Muscle layer of colon (tissue), 2 donors: ENCODE measurements around the gene ARHGAP10.

Source experiments
- H3K27ac ChIP-seq: one replicate; pipeline ENCODE4 v1.7.0; 2013; ENCODE audit warnings: low read depth, mild to moderate bottlenecking, low read length, moderate library complexity
- H3K27me3 ChIP-seq, 2 donors: one replicate each; pipeline ENCODE4 v1.7.0; 2013; ENCODE audit warnings: low read length in 2 of 2, mild to moderate bottlenecking in 2 of 2; ENCODE audit not compliant: insufficient read depth in 2 of 2, control insufficient read depth in 1 of 2
- H3K36me3 ChIP-seq: one replicate; pipeline ENCODE4 v1.7.0; 2013; ENCODE audit warnings: mild to moderate bottlenecking, low read length; ENCODE audit not compliant: insufficient read depth
- H3K4me1 ChIP-seq: one replicate; pipeline ENCODE4 v1.7.0; 2013; ENCODE audit warnings: mild to moderate bottlenecking, low read length; ENCODE audit not compliant: insufficient read depth
- H3K4me3 ChIP-seq, 2 donors: one replicate each; pipeline ENCODE4 v1.7.0; 2013; ENCODE audit warnings: low read length in 2 of 2, low read depth in 1 of 2, mild to moderate bottlenecking in 1 of 2, moderate library complexity in 1 of 2
- H3K9ac ChIP-seq: one replicate; pipeline ENCODE4 v1.7.0; 2013; ENCODE audit warnings: low read length
- H3K9me3 ChIP-seq: one replicate; pipeline ENCODE4 v1.7.0; 2013; ENCODE audit warnings: mild to moderate bottlenecking, low read length
- donor health status: abdominal sarcoma.
- donor health status: Adenocarcinoma of cecum.

The ARHGAP10 gene

GRCh38 chr4:147707892-147708672, 23.8 kb upstream of the ARHGAP10 start:
- Histone ChIP-seq H3K4me1 (no peaks in the 10 kb centered on the region), H3K9me3 (no peaks in the 10 kb centered on the region), H3K9ac (no peak overlapping the region), H3K27me3 (no peaks in the 10 kb centered on the region), H3K27ac (no peak overlapping the region), H3K4me3 (no peak overlapping the region), H3K36me3 (no peaks in the 10 kb centered on the region)

- H3K27me3 ChIP-seq: no peaks in the 10 kb centered on the region
- H3K4me1 ChIP-seq: no peaks in the 10 kb centered on the region
- no peaks in the 10 kb centered on the region for H3K9me3 ChIP-seq
- H3K27ac ChIP-seq: no peak overlapping the region
- no peaks in the 10 kb centered on the region for H3K36me3 ChIP-seq
- no peak overlapping the region for H3K4me3 ChIP-seq
- no peak overlapping the region for H3K9ac ChIP-seq
These were observed 21.9 kb upstream of the ARHGAP10 start for GRCh38 chr4:147709999-147710398.

GRCh38 chr4:147714575-147715401, 17.1 kb upstream of the ARHGAP10 start:
- Histone ChIP-seq H3K27me3 (no peaks in the 10 kb centered on the region), H3K9me3 (no peaks in the 10 kb centered on the region), H3K4me1 (no peaks in the 10 kb centered on the region), H3K4me3 (no peak overlapping the region), H3K9ac (no peak overlapping the region), H3K36me3 (no peaks in the 10 kb centered on the region), H3K27ac (no peak overlapping the region)

- H3K9ac ChIP-seq: no peak overlapping the region
- H3K9me3 ChIP-seq: no peaks in the 10 kb centered on the region
- H3K36me3 ChIP-seq: no peaks in the 10 kb centered on the region
- H3K4me1 ChIP-seq: no peaks in the 10 kb centered on the region
- no peaks in the 10 kb centered on the region for H3K27me3 ChIP-seq
- no peak overlapping the region for H3K27ac ChIP-seq
- no peak overlapping the region for H3K4me3 ChIP-seq
These were observed 14.0 kb upstream of the ARHGAP10 start for GRCh38 chr4:147717878-147718277.

DNA sequence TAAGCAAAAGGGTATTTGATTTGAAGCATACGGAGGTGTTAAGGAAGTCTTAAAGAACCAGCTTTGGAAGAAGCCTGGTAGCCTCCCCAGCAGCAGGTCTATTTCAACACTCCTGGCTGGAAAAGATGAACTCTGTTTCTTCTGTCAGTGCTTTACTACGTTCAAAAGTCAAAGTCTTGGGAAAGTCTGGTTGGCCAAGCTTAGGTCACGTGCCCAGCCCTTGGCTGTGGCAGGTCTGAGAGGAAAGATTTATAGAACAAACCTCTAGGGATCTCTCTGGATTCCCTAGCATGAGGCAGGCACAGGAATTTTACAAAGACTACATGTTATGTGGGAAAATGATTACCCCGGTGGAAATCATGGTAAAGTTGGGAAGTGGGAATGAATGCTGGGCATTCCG, 8.6 kb upstream of the ARHGAP10 start:
- no peaks in the 10 kb centered on the region for H3K27me3 ChIP-seq
- no peaks in the 10 kb centered on the region for H3K9me3 ChIP-seq
- no peak overlapping the region for H3K27ac ChIP-seq
- H3K9ac ChIP-seq: no peak overlapping the region
- H3K4me3 ChIP-seq: no peak overlapping the region
- H3K4me1 ChIP-seq: no peaks in the 10 kb centered on the region
- H3K36me3 ChIP-seq: no peaks in the 10 kb centered on the region

DNA sequence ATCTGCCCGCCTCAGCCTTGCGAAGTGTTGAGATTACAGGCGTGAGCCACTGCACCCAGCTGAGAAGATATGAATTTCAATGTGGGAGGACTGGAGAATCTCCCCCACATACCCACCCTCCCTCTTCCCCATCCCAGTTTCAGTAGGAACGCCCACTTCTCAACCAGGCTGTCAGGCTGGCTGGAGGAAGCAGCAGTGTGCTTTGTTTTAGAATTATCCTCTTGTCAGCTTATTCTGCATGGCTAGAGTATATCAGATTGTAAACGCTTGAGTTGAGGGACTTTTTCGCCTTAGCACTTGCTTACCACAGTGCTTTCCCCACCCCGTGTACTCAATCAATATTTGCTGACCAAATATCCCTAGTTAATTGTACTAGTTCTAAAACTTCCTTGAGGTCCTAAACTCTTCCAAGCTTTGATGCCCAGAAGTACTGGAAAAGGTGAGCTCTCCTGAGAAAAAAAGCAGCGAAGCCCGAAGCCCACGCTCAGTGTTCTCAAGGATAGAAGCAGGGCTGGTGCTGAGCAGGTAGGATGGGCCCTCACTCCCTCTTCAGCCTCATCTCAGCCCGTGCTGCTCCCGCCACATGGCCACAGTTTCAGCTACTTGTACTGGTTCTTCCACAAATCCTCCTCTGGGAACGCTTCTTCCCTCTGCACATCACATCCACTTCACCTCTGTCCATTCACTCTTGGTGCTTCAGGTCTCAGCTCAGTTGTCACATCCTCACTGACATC, 7.3 kb upstream of the ARHGAP10 start:
- Histone ChIP-seq H3K9ac (no peak overlapping the region), H3K27me3 (no peaks in the 10 kb centered on the region), H3K4me3 (no peak overlapping the region), H3K36me3 (no peaks in the 10 kb centered on the region), H3K9me3 (no peaks in the 10 kb centered on the region), H3K4me1 (no peaks in the 10 kb centered on the region), H3K27ac (no peak overlapping the region)

GRCh38 chr4:147725673-147726072, 6.2 kb upstream of the ARHGAP10 start:
- H3K4me3 ChIP-seq: no peak overlapping the region
- no peak overlapping the region for H3K27ac ChIP-seq
- H3K4me1 ChIP-seq: no peaks in the 10 kb centered on the region
- no peaks in the 10 kb centered on the region for H3K27me3 ChIP-seq
- no peak overlapping the region for H3K9ac ChIP-seq
- H3K9me3 ChIP-seq: no peaks in the 10 kb centered on the region
- no peaks in the 10 kb centered on the region for H3K36me3 ChIP-seq

- Histone ChIP-seq H3K9ac (no peak overlapping the region), H3K9me3 (no peaks in the 10 kb centered on the region), H3K27me3 (no peaks in the 10 kb centered on the region), H3K4me3 (no peak overlapping the region), H3K27ac (no peak overlapping the region), H3K4me1 (no peaks in the 10 kb centered on the region), H3K36me3 (no peaks in the 10 kb centered on the region)
These were observed 4.3 kb upstream of the ARHGAP10 start for GRCh38 chr4:147727476-147728028.

- Histone ChIP-seq H3K36me3 (no peaks in the 10 kb centered on the region), H3K27me3 (no peaks in the 10 kb centered on the region), H3K27ac (no peak overlapping the region), H3K4me1 (peaks cover 13% of the 10 kb centered on the region), H3K4me3 (no peak overlapping the region), H3K9ac (no peak overlapping the region), H3K9me3 (no peaks in the 10 kb centered on the region)
These were observed 1.6 kb upstream of the ARHGAP10 start for GRCh38 chr4:147730333-147730732.

- peak overlapping the region; percentile 89 to 95 for H3K4me3 ChIP-seq
These were observed 789 bp downstream of the ARHGAP10 start for GRCh38 chr4:147732518-147733235.

More at GRCh38 chr4:147732518-147733235, 789 bp downstream of the ARHGAP10 start:
- Histone ChIP-seq H3K4me1 (peaks cover 31% of the 10 kb centered on the region), H3K9ac (peak overlapping the region; percentile 92), H3K27me3 (no peaks in the 10 kb centered on the region), H3K36me3 (no peaks in the 10 kb centered on the region), H3K9me3 (no peaks in the 10 kb centered on the region), H3K27ac (peak overlapping the region; percentile 98)
